ENCODE results near the gene MOGAT3.

The MOGAT3 gene

GRCh38 chr7:101197991-101198390, 2.8 kb downstream of the MOGAT3 start:
- no peak for TF ChIP-seq CTCF (IDR thresholded peaks at IDR 0.05)

- TF ChIP-seq CTCF (IDR thresholded peaks at IDR 0.05): no peak
Observed at GRCh38 chr7:101195884-101196283, 5.0 kb downstream of the MOGAT3 start.

- no peak for TF ChIP-seq CTCF (IDR thresholded peaks at IDR 0.05)
Observed at GRCh38 chr7:101189109-101189508, 11.7 kb downstream of the MOGAT3 start.

- no peak for TF ChIP-seq CTCF (IDR thresholded peaks at IDR 0.05)
Observed at GRCh38 chr7:101186844-101187428, 13.9 kb downstream of the MOGAT3 start.

- no peak for TF ChIP-seq CTCF (IDR thresholded peaks at IDR 0.05)
Observed at GRCh38 chr7:101186194-101186593, 14.6 kb downstream of the MOGAT3 start.

GRCh38 chr7:101185258-101185839, 15.5 kb downstream of the MOGAT3 start:
- no peak for TF ChIP-seq CTCF (IDR thresholded peaks at IDR 0.05)

GRCh38 chr7:101180130-101180755, 20.6 kb downstream of the MOGAT3 start, which contains the start of gene NAT16:
NAT16 (minus strand) TSS chr7:101180293; CDS start chr7:101174807, 5,486 bp downstream.
- no peak for TF ChIP-seq CTCF (IDR thresholded peaks at IDR 0.05)
